Thyroid gland (tissue), 4 donors: ENCODE measurements around the gene LGR6. TPM values are rescaled to one million over a fixed set of nuclear protein-coding genes. Genes with fewer than 3 reads are reported as not detected.
"Not testable (repeated sequence)": the region's sequence is repeated elsewhere in the genome, so short reads cannot be mapped to it uniquely, and the experiment has no call there.

Experiments
- DNase-seq, 2 donors: peaks; one replicate each; pipeline ENCODE4 v3.0.0-alpha.2; 2019
- H3K27ac ChIP-seq, 3 donors: fragments of 200-600 bp; sonication (generic); 1 replicate in 2 of 3; 2 replicates in 1 of 3; pipeline ENCODE4 v1.5.1; 2016 to 2019; ENCODE audit warnings: mild to moderate bottlenecking in 1 of 3, moderate library complexity in 1 of 3
- H3K27me3 ChIP-seq: fragments of 200-600 bp; sonication (generic); one replicate; pipeline ENCODE4 v1.5.1; 2019
- H3K36me3 ChIP-seq, 2 donors: fragments of 200-600 bp; sonication (generic); one replicate each; pipeline ENCODE4 v1.5.1; 2016 to 2019
- H3K4me1 ChIP-seq, 2 donors: fragments of 200-600 bp; sonication (generic); one replicate each; pipeline ENCODE4 v1.5.1; 2017 to 2019
- H3K4me3 ChIP-seq, 3 donors: fragments of 200-600 bp; sonication (generic); replicated peaks in 1 of 3; 1 replicate in 2 of 3; 2 replicates in 1 of 3; pipeline ENCODE4 v1.5.1; 2016; ENCODE audit warnings: mild to moderate bottlenecking in 1 of 3
- H3K9me3 ChIP-seq: fragments of 200-600 bp; sonication (generic); one replicate; pipeline ENCODE4 v1.5.1; 2017
- POLR2A ChIP-seq, 2 donors: fragments of 450-650 bp; IDR thresholded peaks; one replicate each; pipeline ENCODE4 v1.6.1; 2017; ENCODE audit warnings: antibody characterized with exemption in 2 of 2, mild to moderate bottlenecking in 2 of 2, moderate library complexity in 1 of 2
- WGBS, 2 donors: methylation state at CpG; one replicate each; pipeline ENCODE4 v1.1.5; 2017; 5-methylcytosine and 5-hydroxymethylcytosine counted together
- intact Hi-C: fragments of 100-400 bp; cut with DNase I; formaldehyde crosslinking; loops from one replicate; pipeline ENCODE4 v1.15.1; 2023
- total RNA-seq, 4 donors: library from RNA; depleted of rRNA; stranded (reverse); fragments of >200 nt; gene quantifications; one replicate each; pipeline ENCODE4 v1.2.3, GENCODE V29; 2016
- TF ChIP-seq, protein P1 (sequence below), 6 experiments: fragments of 200-600 bp in 3 of 6; fragments of 450-650 bp in 3 of 6; sonication (generic) in 3 of 6; IDR thresholded peaks; one replicate each; pipeline ENCODE4 v1.5.1; 2016 to 2019; ENCODE audit warnings: antibody characterized with exemption in 6 of 6, mild to moderate bottlenecking in 2 of 6, inconsistent platforms in 1 of 6, moderate library complexity in 1 of 6

Gene LGR6
- total RNA-seq, 4 donors from 2014 or later: 2.8 to 7.0 (median 4.5) TPM

DNA sequence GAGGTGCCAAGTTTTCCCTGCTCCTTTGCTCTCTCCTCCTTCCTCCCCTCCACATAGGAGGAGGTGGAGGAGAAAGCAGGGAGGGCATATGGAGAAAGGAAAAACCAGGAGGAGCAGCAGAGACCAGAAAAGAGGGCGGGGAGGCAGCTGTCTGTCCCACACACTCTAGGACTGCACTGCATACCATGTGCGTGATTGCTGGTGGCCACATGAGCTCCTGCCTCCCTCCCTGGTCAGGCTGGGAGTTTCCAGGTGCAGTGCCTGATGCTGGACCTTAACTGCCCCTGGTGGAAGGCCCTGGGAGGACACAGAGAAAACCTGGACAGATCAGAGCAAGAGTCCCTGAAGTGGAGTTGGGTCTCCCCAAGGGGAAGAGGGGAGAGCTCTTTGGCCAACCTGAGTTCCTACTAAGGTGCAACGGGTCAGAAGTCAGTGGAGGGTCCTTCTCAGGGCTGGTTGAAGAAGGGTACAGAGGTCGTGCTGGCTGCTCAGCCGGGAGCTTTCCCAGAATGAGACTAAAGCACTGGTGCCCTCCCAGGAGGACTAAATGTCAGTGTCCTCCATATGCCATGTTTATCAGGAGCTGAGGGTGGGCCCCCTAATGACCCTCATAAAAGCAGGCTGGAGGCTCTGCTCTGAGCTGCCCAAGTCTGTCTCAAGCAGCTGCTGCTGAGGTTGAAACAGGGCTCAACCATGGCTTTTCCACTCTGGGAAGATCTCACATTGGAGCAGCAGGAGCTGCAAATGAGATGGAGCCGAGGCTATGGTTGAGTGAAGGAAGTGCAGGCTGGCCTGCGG lies 3.5 kb upstream of the LGR6 start:
- H3K9me3 ChIP-seq: no peaks in the 10 kb centered on the region
- TF ChIP-seq, protein P1, sequence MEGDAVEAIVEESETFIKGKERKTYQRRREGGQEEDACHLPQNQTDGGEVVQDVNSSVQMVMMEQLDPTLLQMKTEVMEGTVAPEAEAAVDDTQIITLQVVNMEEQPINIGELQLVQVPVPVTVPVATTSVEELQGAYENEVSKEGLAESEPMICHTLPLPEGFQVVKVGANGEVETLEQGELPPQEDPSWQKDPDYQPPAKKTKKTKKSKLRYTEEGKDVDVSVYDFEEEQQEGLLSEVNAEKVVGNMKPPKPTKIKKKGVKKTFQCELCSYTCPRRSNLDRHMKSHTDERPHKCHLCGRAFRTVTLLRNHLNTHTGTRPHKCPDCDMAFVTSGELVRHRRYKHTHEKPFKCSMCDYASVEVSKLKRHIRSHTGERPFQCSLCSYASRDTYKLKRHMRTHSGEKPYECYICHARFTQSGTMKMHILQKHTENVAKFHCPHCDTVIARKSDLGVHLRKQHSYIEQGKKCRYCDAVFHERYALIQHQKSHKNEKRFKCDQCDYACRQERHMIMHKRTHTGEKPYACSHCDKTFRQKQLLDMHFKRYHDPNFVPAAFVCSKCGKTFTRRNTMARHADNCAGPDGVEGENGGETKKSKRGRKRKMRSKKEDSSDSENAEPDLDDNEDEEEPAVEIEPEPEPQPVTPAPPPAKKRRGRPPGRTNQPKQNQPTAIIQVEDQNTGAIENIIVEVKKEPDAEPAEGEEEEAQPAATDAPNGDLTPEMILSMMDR (IDR thresholded peaks at IDR 0.05): no peak
- no peak for TF ChIP-seq POLR2A (IDR thresholded peaks at IDR 0.05)
- H3K4me3 ChIP-seq: no peak overlapping the region
- intact Hi-C loops: loop anchor here (5.0 to 10.0 kb wide), 2 partner anchors 127 to 525 kb away; partner anchors contain the start of gene SYT2
- H3K36me3 ChIP-seq: no peaks in the 10 kb centered on the region
- peaks cover 6 to 16% of the 10 kb centered on the region in 2 donors for H3K4me1 ChIP-seq
- no peak for DNase-seq
- H3K27ac ChIP-seq: no peak overlapping the region
- no peaks in the 10 kb centered on the region for H3K27me3 ChIP-seq
- WGBS, 2 donors: 80 to 81% methylated on average over 5 to 7 of the region's 7 CpGs

DNA sequence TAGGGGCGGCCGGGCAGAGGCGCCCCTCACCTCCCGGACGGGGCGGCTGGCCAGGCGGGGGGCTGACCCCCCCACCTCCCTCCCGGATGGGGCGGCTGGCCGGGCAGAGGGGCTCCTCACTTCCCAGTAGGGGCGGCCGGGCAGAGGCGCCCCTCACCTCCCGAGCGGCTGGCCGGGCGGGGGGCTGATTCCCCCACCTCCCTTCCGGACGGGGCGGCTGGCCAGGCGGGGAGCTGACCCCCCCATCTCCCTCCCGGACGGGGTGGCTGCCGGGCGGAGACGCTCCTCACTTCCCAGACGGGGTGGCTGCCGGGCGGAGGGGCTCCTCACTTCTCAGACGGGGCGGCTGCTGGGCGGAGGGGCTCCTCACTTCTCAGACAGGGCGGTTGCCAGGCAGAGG lies 2.2 kb upstream of the LGR6 start:
- H3K4me3 ChIP-seq, DNase-seq, H3K27ac ChIP-seq, H3K36me3 ChIP-seq, H3K27me3 ChIP-seq, intact Hi-C loops, H3K9me3 ChIP-seq: not testable (repeated sequence)
- peaks cover 6 to 16% of the 10 kb centered on the region in 2 donors for H3K4me1 ChIP-seq
- 76 to 96% methylated on average over 7 to 10 of the region's 33 CpGs for WGBS, 2 donors

DNA sequence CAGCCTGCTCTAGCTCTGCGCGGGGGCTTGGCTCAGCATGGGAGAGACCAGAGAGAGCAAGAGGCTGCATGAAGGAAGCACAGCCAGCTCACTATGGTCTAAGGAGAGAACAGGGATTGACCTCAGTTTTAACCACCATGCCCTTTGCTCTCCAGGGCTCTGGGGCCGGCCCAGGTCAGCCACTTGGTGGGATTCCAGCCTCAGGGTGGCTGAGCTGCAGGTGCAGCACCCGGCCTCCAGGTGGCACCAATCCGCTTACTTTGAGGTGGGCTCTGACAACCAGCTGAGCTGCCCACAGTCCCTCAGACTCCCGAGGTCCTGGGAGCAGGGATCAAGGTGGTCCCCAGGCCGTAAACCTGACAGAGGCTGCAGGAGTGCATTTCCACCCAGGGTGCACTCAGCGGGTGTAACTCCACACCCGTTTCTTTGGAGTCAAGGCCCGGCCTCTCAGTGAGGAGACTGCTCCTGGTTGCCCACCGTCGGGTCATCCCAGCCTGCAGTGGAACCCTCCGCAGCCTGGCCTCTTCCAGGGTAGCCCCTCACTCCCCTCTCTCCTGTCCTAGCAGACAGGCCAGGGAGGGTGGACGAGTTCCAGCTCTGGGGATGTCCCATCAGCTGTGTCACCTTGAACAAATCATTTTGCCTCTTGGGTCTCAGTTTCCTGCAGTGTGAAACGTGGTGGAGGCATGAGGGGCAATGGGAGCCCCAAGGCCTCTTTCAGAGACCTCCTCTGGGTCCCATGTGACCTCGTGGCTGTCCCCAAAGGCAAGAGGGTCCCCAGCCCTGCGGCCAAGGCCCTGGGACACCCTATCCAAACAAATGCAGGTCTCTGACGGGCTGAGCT lies 607 bp upstream of the LGR6 start:
- Histone ChIP-seq H3K36me3 (no peaks in the 10 kb centered on the region), H3K9me3 (no peaks in the 10 kb centered on the region), H3K27me3 (no peaks in the 10 kb centered on the region), H3K27ac (no peak overlapping the region), H3K4me1 (peaks cover 6 to 12% of the 10 kb centered on the region in 2 donors), H3K4me3 (no peak overlapping the region)
- WGBS, 2 donors: 33 to 40% methylated on average over 8 to 17 of the region's 18 CpGs
- TF ChIP-seq, protein P1 (IDR thresholded peaks at IDR 0.05): peak; percentile 65 to 88 (median 82)
- no peak for TF ChIP-seq POLR2A (IDR thresholded peaks at IDR 0.05)
- intact Hi-C loops: no loop called here
- DNase-seq: peak; percentile 66 to 68

DNA sequence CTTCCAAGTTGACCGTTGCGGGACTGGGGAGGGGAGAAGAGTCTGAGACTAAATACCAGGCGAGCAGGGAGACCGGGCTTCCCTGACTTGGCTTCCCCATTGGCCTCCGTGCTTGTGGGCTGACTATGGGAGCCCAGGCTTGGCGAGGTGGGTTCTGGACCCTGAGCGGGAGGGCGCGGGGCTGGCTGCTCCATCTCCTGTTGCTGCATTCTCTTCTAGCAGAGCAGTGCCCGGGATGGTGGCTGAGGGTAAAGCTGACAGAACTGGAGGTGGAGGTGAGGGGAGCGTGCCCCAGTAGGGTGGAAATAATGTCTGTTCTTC lies 689 bp downstream of the LGR6 start:
- Histone ChIP-seq H3K36me3 (no peaks in the 10 kb centered on the region), H3K4me3 (no peak overlapping the region), H3K27me3 (no peaks in the 10 kb centered on the region), H3K4me1 (peaks cover 10 to 16% of the 10 kb centered on the region in 2 donors), H3K27ac (no peak overlapping the region), H3K9me3 (no peaks in the 10 kb centered on the region)
- WGBS, 2 donors: 28 to 34% methylated on average over 9 to 11 of the region's 11 CpGs
- intact Hi-C loops: no loop called here
- no peak for DNase-seq
- TF ChIP-seq, protein P1 (IDR thresholded peaks at IDR 0.05): no peak
- no peak for TF ChIP-seq POLR2A (IDR thresholded peaks at IDR 0.05)

DNA sequence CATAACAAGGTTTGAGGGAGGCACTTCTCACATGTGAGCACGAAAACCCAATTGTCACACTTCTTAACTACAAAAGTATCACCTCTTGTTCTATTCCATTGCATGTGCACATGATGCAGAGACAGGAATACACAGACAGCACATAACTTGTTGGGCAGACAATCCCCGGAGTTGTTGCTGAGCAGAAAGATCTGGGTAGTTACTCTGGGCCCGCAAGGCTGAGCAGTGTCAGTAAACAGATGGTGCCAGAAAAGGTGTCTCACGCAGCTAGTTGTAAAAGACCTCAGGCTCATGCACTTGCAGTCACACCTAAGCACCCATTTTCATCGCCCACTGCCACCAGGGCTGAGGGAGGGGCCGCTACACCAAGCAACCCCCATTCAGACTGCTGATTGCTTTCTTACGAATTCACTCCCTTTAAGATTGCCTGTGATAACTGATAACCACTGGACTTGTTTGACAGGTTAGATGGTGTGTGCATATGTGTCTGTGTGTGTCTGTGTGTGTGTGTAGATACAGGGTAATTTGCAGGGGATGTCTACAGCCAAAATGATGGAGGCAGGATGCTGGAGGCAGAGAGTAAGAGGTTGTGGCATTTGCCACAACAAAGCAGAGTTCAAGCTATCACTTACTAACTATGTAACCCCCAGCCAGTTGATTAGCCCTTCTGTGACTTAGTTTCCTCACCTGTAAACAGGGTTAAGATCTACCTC lies 4.2 kb downstream of the LGR6 start:
- Histone ChIP-seq H3K4me1 (peaks cover 13 to 26% of the 10 kb centered on the region in 2 donors), H3K27ac (no peak overlapping the region), H3K4me3 (no peak overlapping the region), H3K36me3 (no peaks in the 10 kb centered on the region), H3K9me3 (no peaks in the 10 kb centered on the region), H3K27me3 (no peaks in the 10 kb centered on the region)
- WGBS, 2 donors: 83 to 91% methylated on average over 5 to 7 of the region's 7 CpGs
- intact Hi-C loops: loop anchor here (5.0 kb wide), 1 partner anchor 114 kb away; no protein-coding TSS in a partner anchor
- DNase-seq: no peak
- no peak for TF ChIP-seq POLR2A (IDR thresholded peaks at IDR 0.05)
- TF ChIP-seq, protein P1 (IDR thresholded peaks at IDR 0.05): no peak
